Epithelial cell of proximal tubule (primary cell): Measurements from ENCODE around the gene MED13L. TPM values are rescaled to one million over a fixed set of nuclear protein-coding genes. Genes with fewer than 3 reads are reported as not detected.

ENCODE experiments used
- DNase-seq: peaks from one replicate; pipeline ENCODE4 v3.0.0-alpha.2; 2011; ENCODE audit warnings: low read depth
- H3K4me3 ChIP-seq: 2 replicates; pipeline ENCODE4 v1.5.1; 2011; ENCODE audit warnings: low read depth, mild to moderate bottlenecking, low read length
- total RNA-seq: library from RNA; depleted of rRNA; stranded (reverse); fragments of >200 nt; gene quantifications from 2 replicates; pipeline ENCODE4 v1.2.3, GENCODE V29; 2015
- TF ChIP-seq, protein P1 (sequence below): conservative IDR thresholded peaks from 2 replicates; pipeline ENCODE4 v1.5.1; 2012; ENCODE audit warnings: low read depth, mild to moderate bottlenecking, low read length

MED13L gene
- total RNA-seq, 1 donor from 2014 or later, result 37.9 TPM

DNA sequence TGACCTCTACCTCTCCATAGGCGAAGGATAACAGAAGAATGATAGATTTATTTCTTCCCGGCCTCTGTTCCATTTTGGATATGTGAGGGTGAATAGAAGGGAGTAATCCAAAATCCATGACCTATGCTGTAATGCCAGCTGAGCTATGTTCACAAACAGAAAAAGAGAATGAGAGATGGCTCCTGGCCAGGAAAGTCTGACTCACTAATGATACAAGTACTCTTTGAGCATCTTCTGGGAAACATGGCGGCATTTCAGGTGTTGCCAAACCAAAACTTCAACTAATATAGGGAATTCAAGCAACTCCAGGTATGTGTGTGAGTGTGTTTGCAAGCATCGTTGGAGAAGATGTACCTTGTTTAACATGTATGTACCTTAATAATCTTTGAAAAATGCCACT is 55.1 kb downstream of the MED13L start:
- no peak for DNase-seq

DNA sequence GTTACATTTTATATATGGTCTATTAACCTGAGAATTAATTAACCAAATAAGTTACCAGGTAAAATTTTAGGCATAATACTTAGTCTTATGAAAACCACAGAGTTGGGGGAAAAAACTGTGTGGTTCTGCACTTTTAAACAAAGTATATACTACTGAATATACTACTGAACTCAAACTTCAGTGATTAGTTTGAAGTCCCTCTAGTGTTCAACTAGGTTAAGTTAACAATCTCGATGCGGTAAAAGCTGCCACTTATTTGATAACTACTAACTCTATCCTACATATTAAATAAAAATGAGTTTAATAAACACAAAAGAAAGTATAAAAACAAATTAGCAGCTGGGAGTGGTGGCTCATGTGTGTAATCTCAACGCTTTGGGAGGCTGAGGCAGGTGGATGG is 56.7 kb downstream of the MED13L start:
- TF ChIP-seq, protein P1, sequence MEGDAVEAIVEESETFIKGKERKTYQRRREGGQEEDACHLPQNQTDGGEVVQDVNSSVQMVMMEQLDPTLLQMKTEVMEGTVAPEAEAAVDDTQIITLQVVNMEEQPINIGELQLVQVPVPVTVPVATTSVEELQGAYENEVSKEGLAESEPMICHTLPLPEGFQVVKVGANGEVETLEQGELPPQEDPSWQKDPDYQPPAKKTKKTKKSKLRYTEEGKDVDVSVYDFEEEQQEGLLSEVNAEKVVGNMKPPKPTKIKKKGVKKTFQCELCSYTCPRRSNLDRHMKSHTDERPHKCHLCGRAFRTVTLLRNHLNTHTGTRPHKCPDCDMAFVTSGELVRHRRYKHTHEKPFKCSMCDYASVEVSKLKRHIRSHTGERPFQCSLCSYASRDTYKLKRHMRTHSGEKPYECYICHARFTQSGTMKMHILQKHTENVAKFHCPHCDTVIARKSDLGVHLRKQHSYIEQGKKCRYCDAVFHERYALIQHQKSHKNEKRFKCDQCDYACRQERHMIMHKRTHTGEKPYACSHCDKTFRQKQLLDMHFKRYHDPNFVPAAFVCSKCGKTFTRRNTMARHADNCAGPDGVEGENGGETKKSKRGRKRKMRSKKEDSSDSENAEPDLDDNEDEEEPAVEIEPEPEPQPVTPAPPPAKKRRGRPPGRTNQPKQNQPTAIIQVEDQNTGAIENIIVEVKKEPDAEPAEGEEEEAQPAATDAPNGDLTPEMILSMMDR, result peak; percentile 13
- DNase-seq, result no peak
- H3K4me3 ChIP-seq, result no peak overlapping the region

More for the DNA sequence above, 55.1 kb downstream of the MED13L start:
- H3K4me3 ChIP-seq, result no peak overlapping the region
- TF ChIP-seq, protein P1, result no peak

DNA sequence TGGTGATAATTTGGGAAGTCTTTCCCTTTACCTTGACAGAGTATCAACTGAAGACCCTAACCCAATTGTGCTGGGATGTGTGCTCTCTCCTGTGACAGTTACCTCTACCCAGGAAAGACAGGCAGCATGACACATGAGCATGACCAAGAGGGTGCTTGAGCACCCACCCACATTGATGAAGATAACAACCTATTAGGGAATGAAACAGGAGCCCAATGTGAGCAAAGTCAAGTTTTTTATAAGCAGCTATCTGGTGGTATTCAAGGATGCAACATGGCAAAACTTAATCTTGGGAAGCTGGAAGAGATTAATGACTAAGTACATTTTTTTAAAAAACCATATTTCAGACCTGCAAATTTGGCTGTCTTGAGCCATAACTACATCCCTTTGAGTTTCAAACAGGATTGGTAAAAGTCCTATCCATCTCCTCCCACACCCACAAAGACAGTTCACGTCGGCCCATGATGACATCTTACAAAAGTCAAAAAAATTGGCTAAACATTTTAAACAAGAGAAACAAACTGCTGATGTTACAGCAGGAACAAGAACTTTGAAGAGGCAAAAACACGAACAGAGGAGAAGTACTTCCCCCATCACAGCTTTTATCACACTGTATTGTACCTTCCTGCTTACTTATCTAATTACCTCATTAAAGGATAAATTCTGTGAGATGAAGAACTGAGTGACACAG is 60.3 kb downstream of the MED13L start:
- no peak overlapping the region for H3K4me3 ChIP-seq
- no peak for DNase-seq
- TF ChIP-seq, protein P1, result no peak

DNA sequence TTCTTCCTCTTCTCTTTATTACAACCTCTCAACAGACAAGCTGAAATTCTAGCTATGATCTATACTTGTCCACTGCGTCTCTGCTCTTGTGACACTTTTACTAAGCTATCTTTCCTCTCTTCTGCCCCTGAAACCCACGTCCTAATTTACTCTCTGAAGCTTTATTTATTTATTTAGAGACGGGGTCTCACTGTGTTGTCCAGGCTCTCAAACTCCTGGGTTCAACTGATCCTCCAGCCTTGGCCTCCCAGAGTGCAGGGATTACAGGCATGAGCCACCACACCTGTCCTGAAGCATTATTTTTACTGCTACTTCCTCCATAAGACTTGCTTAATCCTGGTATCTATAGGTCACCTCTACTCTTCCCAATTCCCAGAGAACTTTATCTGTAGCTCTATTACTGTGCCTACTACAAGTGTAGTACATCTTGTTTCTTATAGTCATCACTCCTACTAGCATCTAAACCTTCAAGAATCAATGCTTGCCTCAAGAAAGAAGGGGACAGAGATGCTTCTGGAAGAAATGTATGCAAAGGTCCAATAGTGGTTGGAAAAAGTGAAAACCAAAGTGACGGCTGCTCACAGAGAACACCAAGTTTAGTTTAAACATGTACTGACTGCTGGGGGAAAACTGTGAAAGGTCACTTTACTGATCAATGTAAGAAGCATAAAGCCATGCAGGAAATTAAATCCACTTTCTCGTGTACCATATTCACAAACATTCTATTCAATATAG is 61.3 kb downstream of the MED13L start:
- no peak overlapping the region for H3K4me3 ChIP-seq
- TF ChIP-seq, protein P1, result no peak
- no peak for DNase-seq

DNA sequence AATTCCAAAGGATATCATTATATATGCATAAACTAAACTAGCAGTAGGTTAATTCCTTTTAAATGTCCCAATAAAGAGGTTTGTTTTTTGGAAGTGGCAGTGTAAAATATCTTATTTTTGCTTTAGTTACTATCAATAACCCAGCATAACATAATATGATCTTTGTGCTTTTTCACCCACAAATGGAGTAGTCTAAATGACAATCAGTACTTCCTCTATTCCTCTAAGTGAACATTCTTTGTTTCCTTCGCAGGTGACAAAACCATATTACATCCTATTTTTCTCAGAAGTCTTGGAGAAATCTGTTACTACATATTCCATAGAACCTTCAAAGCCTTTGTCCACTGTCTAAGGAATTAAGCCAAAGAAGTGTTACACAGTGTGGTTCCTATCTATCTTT is 62.5 kb downstream of the MED13L start:
- H3K4me3 ChIP-seq, result no peak overlapping the region
- no peak for DNase-seq
- TF ChIP-seq, protein P1, result no peak

DNA sequence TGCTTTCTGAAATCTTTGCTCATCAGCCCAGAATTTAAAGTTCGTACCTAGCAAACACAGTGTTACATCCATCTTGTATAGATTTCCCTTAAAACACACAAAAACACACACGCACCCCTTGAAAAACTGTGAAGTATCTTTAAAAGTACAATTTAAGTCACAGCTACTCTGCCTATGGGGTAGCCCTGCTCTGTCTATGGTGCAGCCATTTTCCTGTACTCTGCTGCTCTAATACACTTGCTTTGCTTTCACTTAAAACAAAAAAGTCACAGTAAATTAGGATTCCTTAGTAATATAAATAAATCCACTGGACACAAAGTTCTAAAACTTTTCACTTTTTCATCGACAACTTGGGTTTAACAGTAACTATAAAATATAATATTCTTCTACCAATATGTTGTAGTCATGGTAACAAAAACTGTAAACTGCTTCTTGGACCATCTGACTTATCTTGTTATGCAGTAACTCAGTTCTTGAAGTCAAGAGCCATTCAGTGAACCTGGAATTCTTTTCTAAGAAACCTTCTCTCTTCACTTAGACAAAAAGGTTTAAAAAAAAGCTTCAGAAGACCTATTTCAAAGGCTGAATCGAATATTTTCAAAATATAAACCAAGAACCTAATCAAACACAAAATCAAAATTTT is 63.5 kb downstream of the MED13L start:
- no peak overlapping the region for H3K4me3 ChIP-seq
- DNase-seq, result no peak
- TF ChIP-seq, protein P1, result no peak
